H1 (cell line): ENCODE results near the gene RILPL2. TPM values are rescaled to one million over a fixed set of nuclear protein-coding genes. Genes with fewer than 3 reads are reported as not detected.

Experiments
- ATF2 ChIP-seq: IDR thresholded peaks from 2 replicates; pipeline ENCODE4 v1.6.1; 2012; ENCODE audit warnings: low read length, inconsistent platforms
- CEBPB ChIP-seq: IDR thresholded peaks from 2 replicates; pipeline ENCODE4 v1.6.1; 2012; ENCODE audit warnings: low read depth, low read length
- CHD2 ChIP-seq: IDR thresholded peaks from 2 replicates; pipeline ENCODE4 v1.6.1; 2012; ENCODE audit warnings: low read length, improper control_type of control experiment
- EP300 ChIP-seq, 2 experiments: IDR thresholded peaks; 1 replicate in 1 of 2; 2 replicates in 1 of 2; pipeline ENCODE4 v1.6.1; 2011 to 2012; ENCODE audit warnings: low read depth in 2 of 2, low read length in 2 of 2, mild to moderate bottlenecking in 2 of 2, borderline replicate concordance in 1 of 2, inconsistent platforms in 1 of 2, moderate library complexity in 1 of 2
- EZH2 ChIP-seq: fragments of 200-600 bp; sonication (generic); IDR thresholded peaks from 2 replicates; pipeline ENCODE4 v1.7.1; 2012; ENCODE audit warnings: low read depth, mild to moderate bottlenecking, moderate library complexity, low read length, inconsistent platforms; ENCODE audit not compliant: severe bottlenecking
- GTF2F1 ChIP-seq: IDR thresholded peaks from 2 replicates; pipeline ENCODE4 v1.6.1; 2012; ENCODE audit warnings: low read depth, low read length, improper control_type of control experiment, borderline replicate concordance
- HDAC2 ChIP-seq, 2 experiments: fragments of 300-600 bp in 1 of 2; sonication (generic) in 1 of 2; IDR thresholded peaks; 2 replicates each; pipeline ENCODE4 v1.6.1; 2011 to 2012; ENCODE audit warnings: low read depth in 2 of 2, low read length in 2 of 2, mild to moderate bottlenecking in 2 of 2, moderate library complexity in 2 of 2, borderline replicate concordance in 1 of 2, inconsistent platforms in 1 of 2
- MAX ChIP-seq: IDR thresholded peaks from 2 replicates; pipeline ENCODE4 v1.6.1; 2012; ENCODE audit warnings: inconsistent platforms
- NRF1 ChIP-seq: IDR thresholded peaks from 2 replicates; pipeline ENCODE4 v1.6.1; 2011; ENCODE audit warnings: mild to moderate bottlenecking, low read depth, low read length, improper control_type of control experiment
- polyA plus RNA-seq, 7 experiments: library from polyadenylated mRNA; depleted of rRNA in 3 of 7; stranded (reverse) in 5 of 7; unstranded in 2 of 7; fragments of >200 nt in 5 of 7; fragments of 200-250 nt in 2 of 7; gene quantifications; 1 replicate in 5 of 7; 2 replicates in 1 of 7; 4 replicates in 1 of 7; pipeline versions ENCODE4 v1.2.1 to v1.2.3, GENCODE V29; 2011 to 2013; ENCODE audit warnings: missing spikeins in 2 of 7, mixed read lengths in 2 of 7
- total RNA-seq: library from RNA; stranded (reverse); fragmentation: NEBNext Ultra II Directional; extraction: Animal tissue kit (Norgen Biotek cat#: 25700); gene quantifications from 2 replicates; pipeline ENCODE4 v1.2.1, GENCODE V29; 2021

Gene RILPL2
- total and polyA plus RNA-seq, 2 of the 8 experiments (the other 6 are each of a cell fraction or from before 2014, with no cell fraction given): 0.77 to 1.4 TPM

GRCh38 chr12:123449856-123450255, 13.4 kb upstream of the RILPL2 start (continued):
- TF ChIP-seq MAX: no peak
- no peak for TF ChIP-seq GTF2F1
- TF ChIP-seq ATF2: no peak
- TF ChIP-seq CHD2: no peak
- TF ChIP-seq CEBPB: no peak
- no peak for TF ChIP-seq EZH2
- no peak for TF ChIP-seq NRF1
- no peak for TF ChIP-seq HDAC2 (IDR thresholded peaks at IDR 0.05; ENCODE audit: borderline replicate concordance in 1 of 2, low read depth in 2 of 2, low read length in 2 of 2)
- no peak for TF ChIP-seq EP300 (IDR thresholded peaks at IDR 0.05; ENCODE audit: borderline replicate concordance in 1 of 2, low read depth in 2 of 2, low read length in 2 of 2)
